Smooth muscle cell of the umbilical artery (primary cell): ENCODE results near the gene MYL4. TPM values are rescaled to one million over a fixed set of nuclear protein-coding genes. Genes with fewer than 3 reads are reported as not detected.

Experiments used
- total RNA-seq: library from RNA; depleted of rRNA; stranded (reverse); fragments of >200 nt; gene quantifications from 2 replicates; pipeline ENCODE4 v1.2.3, GENCODE V29; 2014

MYL4 gene
- total RNA-seq: 0.23 TPM in 1 of 2 replicates, not detected in the other

GRCh38 chr17:47208744-47209488 lies at the start of gene MYL4:
Gene MYL4 (plus strand): TSS chr17:47209348. CDS start chr17:47209423, 75 bp downstream.

GRCh38 chr17:47188876-47189731 lies 20.0 kb upstream of the MYL4 start, which contains the start of gene CDC27:
Gene CDC27 (minus strand): TSS chr17:47189295. CDS start chr17:47189172, 123 bp downstream.

DNA sequence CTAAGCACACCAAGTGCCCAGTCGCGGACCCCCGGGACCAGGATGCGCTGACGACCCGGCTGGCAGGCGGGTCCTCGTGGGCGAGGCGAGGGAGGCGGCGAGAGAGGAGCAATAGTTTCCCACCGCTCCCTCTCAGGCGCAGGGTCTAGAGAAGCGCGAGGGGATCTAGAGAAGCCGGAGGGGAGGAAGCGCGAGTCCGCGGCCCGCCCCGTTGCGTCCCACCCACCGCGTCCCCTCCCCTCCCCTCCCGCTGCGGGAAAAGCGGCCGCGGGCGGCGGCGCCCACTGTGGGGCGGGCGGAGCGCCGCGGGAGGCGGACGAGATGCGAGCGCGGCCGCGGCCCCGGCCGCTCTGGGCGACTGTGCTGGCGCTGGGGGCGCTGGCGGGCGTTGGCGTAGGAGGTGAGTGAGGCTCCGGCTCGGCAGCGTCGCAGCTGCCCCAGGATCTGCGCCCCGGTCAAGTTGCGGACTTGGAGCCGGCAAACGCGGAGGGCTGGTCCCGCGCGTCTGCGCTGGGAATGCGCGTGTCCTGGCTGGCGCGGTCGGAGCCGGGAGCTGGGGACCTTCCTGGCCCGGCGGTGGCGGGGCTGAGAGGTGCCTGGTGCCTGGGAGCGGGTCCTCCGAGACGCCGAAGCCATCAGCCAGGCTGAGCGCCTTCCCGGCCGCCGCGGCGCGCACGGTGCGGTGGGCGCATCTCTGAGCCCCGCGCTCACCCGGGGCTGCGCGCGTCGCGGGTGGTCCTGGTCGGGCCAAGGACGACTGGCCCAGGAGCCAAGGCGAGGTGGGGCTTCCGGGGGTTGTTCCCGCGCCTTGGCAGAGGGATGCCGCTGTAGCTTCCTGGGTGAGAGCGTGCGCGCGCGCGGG lies 44.6 kb downstream of the MYL4 start, which contains the start of gene ITGB3:
Gene ITGB3 (plus strand): TSS at position 287 of the 862 bp plus-strand sequence. CDS start 35 bp downstream, at position 322.

Other genes with a start within 250 kb of the MYL4 start
- gene RPRML, start 230.1 kb upstream of the MYL4 start, total RNA-seq: not detected in 2 replicates
- gene CDC27, start 20.1 kb upstream of the MYL4 start, total RNA-seq: 92.3 and 137 TPM in 2 replicates
- gene ITGB3, start 44.5 kb downstream of the MYL4 start, total RNA-seq: 75.4 and 88.1 TPM in 2 replicates
- gene EFCAB13, start 114.6 kb downstream of the MYL4 start, total RNA-seq: 7.1 and 9.2 TPM in 2 replicates